Ishikawa (cell line): ENCODE results near the gene SYT5.

Experiments
- CEBPB ChIP-seq: IDR thresholded peaks from 2 replicates; pipeline ENCODE4 v1.6.1; 2012
- CREB1 ChIP-seq: IDR thresholded peaks from 2 replicates; pipeline ENCODE4 v1.6.1; 2012; ENCODE audit warnings: low read depth
- EGR1 ChIP-seq: IDR thresholded peaks from 2 replicates; pipeline ENCODE4 v1.6.1; 2012
- EP300 ChIP-seq: IDR thresholded peaks from 2 replicates; pipeline ENCODE4 v1.6.1; 2012; ENCODE audit warnings: borderline replicate concordance
- FOXM1 ChIP-seq: IDR thresholded peaks from 2 replicates; pipeline ENCODE4 v1.6.1; 2012; ENCODE audit warnings: low read depth, borderline replicate concordance
- NFIC ChIP-seq: IDR thresholded peaks from 2 replicates; pipeline ENCODE4 v1.6.1; 2012
- RAD21 ChIP-seq: IDR thresholded peaks from 2 replicates; pipeline ENCODE4 v1.6.1; 2012; ENCODE audit warnings: low read depth
- TAF1 ChIP-seq: IDR thresholded peaks from 2 replicates; pipeline ENCODE4 v1.6.1; 2012; ENCODE audit warnings: low read depth, mild to moderate bottlenecking
- TCF12 ChIP-seq: IDR thresholded peaks from 2 replicates; pipeline ENCODE4 v1.6.1; 2012; ENCODE audit warnings: low read depth
- TEAD4 ChIP-seq: IDR thresholded peaks from 2 replicates; pipeline ENCODE4 v1.6.1; 2012
- YY1 ChIP-seq: IDR thresholded peaks from 2 replicates; pipeline ENCODE4 v1.6.1; 2012; ENCODE audit warnings: low read depth
- ZBTB7A ChIP-seq: IDR thresholded peaks from 2 replicates; pipeline ENCODE4 v1.6.1; 2012; ENCODE audit warnings: low read depth
- TF ChIP-seq, protein P1 (sequence below): IDR thresholded peaks from 2 replicates; pipeline ENCODE4 v1.6.1; 2012; ENCODE audit warnings: low read depth, mild to moderate bottlenecking
- TF ChIP-seq, protein P2 (sequence below): IDR thresholded peaks from 2 replicates; pipeline ENCODE4 v1.6.1; 2012
- TF ChIP-seq, protein P3 (sequence below): IDR thresholded peaks from 2 replicates; pipeline ENCODE4 v1.6.1; 2012

SYT5 gene

DNA sequence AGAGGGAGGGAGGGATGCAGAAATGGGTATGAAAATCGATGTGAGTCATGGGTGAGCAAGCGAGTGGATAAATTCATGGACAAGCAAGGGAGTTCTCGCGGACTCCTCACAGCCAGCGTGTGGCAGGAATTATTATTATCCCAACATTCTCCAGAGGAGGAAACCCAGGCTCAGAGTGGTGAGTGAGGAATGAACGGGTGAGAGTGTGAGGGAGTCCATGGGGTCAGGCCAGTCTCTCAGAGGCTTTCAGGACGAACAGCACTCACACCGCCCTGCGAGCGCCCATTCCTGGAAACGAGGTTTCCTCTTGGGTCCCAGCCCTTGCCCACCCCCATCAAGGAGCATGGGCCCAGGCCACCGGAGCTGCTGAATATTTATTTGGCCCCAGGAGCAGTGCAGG, 7.3 kb downstream of the SYT5 start:
- TF ChIP-seq CREB1: no peak
- no peak for TF ChIP-seq NFIC
- TF ChIP-seq, protein P1, sequence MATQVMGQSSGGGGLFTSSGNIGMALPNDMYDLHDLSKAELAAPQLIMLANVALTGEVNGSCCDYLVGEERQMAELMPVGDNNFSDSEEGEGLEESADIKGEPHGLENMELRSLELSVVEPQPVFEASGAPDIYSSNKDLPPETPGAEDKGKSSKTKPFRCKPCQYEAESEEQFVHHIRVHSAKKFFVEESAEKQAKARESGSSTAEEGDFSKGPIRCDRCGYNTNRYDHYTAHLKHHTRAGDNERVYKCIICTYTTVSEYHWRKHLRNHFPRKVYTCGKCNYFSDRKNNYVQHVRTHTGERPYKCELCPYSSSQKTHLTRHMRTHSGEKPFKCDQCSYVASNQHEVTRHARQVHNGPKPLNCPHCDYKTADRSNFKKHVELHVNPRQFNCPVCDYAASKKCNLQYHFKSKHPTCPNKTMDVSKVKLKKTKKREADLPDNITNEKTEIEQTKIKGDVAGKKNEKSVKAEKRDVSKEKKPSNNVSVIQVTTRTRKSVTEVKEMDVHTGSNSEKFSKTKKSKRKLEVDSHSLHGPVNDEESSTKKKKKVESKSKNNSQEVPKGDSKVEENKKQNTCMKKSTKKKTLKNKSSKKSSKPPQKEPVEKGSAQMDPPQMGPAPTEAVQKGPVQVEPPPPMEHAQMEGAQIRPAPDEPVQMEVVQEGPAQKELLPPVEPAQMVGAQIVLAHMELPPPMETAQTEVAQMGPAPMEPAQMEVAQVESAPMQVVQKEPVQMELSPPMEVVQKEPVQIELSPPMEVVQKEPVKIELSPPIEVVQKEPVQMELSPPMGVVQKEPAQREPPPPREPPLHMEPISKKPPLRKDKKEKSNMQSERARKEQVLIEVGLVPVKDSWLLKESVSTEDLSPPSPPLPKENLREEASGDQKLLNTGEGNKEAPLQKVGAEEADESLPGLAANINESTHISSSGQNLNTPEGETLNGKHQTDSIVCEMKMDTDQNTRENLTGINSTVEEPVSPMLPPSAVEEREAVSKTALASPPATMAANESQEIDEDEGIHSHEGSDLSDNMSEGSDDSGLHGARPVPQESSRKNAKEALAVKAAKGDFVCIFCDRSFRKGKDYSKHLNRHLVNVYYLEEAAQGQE: no peak
- TF ChIP-seq TAF1: no peak
- no peak for TF ChIP-seq EGR1
- TF ChIP-seq YY1: no peak
- TF ChIP-seq, protein P2, sequence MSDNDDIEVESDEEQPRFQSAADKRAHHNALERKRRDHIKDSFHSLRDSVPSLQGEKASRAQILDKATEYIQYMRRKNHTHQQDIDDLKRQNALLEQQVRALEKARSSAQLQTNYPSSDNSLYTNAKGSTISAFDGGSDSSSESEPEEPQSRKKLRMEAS: no peak
- no peak for TF ChIP-seq TCF12
- no peak for TF ChIP-seq RAD21
- TF ChIP-seq EP300: no peak
- TF ChIP-seq, protein P3, sequence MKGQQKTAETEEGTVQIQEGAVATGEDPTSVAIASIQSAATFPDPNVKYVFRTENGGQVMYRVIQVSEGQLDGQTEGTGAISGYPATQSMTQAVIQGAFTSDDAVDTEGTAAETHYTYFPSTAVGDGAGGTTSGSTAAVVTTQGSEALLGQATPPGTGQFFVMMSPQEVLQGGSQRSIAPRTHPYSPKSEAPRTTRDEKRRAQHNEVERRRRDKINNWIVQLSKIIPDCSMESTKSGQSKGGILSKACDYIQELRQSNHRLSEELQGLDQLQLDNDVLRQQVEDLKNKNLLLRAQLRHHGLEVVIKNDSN: no peak
- no peak for TF ChIP-seq FOXM1
- TF ChIP-seq ZBTB7A: no peak
- no peak for TF ChIP-seq TEAD4
- no peak for TF ChIP-seq CEBPB

DNA sequence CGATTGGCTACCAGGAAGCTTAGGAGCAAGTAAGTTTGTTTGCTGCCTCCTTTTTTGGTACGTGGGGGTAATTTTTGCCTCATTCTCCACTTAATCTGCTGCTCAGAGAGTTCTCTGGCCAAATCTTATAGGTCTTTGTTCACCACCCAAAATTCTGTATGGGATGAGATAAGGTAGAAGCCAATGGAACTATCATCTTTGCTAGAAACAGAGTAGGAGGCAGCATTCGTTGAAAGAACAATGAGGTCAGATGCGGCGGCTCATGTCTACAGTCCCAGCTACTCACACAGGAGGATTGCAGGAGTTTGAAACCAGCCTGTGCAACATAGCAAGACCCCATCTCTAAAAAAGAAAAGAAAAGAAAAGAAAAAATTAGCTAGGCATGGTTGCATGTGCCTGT, 8.6 kb downstream of the SYT5 start:
- no peak for TF ChIP-seq TCF12
- no peak for TF ChIP-seq ZBTB7A
- TF ChIP-seq, protein P1: no peak
- TF ChIP-seq CEBPB: no peak
- TF ChIP-seq, protein P3: no peak
- TF ChIP-seq TAF1: no peak
- TF ChIP-seq EGR1: no peak
- no peak for TF ChIP-seq NFIC
- TF ChIP-seq FOXM1: no peak
- no peak for TF ChIP-seq YY1
- no peak for TF ChIP-seq TEAD4
- TF ChIP-seq, protein P2: no peak
- TF ChIP-seq EP300: no peak
- no peak for TF ChIP-seq CREB1
- TF ChIP-seq RAD21: no peak

DNA sequence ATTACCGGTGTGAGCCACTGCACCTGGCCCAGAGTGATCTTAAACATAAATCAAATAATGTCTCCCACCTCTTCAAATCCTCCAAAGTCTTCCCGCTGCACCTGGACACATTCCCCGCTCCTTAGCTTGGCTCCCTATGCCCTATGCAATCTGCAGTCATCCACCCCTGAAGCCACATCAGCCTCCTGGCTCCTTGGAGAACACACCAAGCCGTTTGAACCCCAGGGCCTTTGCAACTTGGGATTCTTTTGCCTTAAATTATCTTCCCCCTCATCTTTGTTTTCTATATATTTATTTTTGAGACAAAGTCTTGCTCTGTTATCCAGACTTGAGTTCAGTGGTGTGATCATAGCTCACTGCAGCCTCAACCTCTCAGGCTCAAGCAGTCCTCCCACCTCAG, 11.0 kb downstream of the SYT5 start:
- TF ChIP-seq, protein P2: no peak
- TF ChIP-seq ZBTB7A (no peak), TAF1 (no peak), CREB1 (no peak), YY1 (no peak), EGR1 (no peak), EP300 (no peak), NFIC (no peak), TEAD4 (no peak), FOXM1 (no peak)
- TF ChIP-seq, protein P3: no peak
- TF ChIP-seq, protein P1: no peak
